HG03039 (cell line): ENCODE data around the gene ARHGEF19.

Experiments used
- ATAC-seq: cut with Tn5 transposase; IDR thresholded peaks from one replicate; pipeline ENCODE4 v1.9.1; 2021; ENCODE audit warnings: mild to moderate bottlenecking, moderate library complexity; ENCODE audit not compliant: unreplicated experiment

The ARHGEF19 gene

DNA sequence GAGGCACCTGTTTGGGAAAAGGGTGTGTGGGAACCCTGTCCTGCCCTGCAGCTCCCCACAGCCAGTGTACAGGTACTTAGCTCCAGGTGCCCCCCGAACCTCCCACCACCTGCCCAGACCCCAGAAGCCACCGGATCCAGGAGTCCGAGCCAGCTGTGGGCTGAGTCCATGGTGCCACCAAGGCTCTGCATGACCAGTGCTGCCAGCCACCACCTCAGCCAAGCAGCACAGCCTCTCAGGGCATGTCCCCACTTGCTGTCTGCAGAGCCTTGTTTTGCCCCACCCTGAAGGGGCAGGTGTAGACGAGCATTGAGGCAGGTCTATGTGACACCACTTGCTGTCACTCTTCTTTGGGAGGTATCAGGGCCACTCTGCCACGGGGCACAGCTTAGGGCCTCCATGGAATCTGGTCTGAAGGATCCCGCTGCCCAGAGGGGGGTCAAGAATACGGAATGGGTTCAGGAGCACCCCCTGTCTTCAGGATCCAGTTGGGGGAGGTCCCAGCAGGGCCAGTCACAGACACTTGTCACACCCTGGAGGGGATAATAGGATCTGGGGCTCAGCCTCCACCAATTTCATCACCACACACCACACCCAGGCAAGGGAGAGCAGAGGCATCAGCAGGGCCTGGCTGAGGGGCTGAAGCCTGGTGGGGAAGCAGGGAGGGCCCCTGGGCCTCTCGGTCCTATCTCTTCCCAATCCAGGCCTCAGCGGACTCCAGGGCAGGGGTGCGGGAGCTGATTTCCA lies 27.7 kb downstream of the ARHGEF19 start:
- no peak for ATAC-seq

- ATAC-seq: no peak
Observed at GRCh38 chr1:16183765-16184556, 28.5 kb downstream of the ARHGEF19 start.

- ATAC-seq: no peak
Observed at GRCh38 chr1:16183179-16183578, 29.3 kb downstream of the ARHGEF19 start.

GRCh38 chr1:16181887-16182719 lies 30.3 kb downstream of the ARHGEF19 start:
- ATAC-seq: no peak

DNA sequence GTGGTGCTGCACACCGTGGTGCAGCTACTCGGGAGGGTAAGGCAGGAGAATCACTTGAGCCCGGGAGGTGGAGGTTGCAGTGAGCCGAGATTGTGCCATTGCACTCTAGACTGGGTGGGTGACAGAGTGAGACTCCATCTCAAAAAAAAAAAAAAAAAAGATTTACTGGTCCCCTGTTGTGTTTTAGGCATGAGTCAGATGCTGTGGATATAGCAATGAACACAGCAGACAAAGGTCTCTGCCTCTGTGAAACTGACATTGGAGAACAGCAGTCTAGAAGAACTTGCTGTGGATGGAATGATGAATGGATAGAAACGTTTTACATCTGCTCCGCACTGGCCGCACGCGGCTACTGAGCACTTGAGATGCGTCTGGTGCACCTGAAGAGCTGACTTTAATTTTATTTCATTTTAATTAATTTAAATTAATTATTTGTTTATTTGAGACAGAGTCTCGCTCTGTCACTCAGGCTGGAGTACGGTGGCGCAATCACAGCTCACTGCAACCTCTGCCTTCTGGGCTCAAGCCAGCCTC lies 32.1 kb downstream of the ARHGEF19 start:
- no peak for ATAC-seq

DNA sequence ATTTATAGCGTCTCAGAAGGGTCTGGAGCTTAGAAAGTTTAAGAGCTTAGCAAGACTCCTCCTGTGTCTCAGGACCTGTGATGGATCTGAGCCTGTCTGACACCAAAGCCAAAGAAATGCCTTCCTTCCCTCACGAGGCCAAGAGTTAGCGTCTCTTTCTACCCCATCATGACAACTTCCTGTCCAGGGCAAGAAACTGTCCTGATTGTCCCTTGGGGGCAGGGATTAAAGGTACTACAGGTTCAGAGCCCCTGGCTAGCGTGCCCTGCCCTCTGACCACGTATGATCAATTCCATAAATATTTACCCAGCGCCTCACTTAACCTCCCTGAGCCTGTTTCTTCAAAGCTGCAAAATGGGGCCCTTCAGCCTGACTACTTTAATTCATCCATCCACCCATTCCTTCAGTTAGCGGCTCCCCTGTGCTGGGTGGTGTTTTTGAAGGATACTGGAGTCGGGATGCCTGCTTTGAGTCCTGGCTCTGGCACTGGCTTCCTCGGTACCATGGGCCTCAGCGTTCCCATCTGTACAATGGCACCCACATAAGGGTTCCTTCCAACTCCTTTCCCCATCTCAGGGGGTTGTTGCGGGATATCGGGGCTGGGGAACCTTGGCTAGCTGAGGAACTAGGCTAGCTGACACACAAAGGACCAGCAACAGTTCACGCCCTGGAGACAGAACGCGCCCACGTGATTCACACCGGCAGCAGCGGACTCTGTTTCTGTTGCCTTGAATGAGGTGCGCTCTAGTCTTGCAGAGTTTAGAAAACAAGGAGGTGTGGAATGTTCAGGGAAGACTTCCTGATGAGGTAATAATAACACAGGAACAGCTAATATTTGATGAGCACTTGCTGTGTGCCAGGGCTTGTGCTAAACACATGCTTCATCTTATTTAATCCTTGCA lies 33.6 kb downstream of the ARHGEF19 start:
- no peak for ATAC-seq

GRCh38 chr1:16177306-16177705 lies 35.1 kb downstream of the ARHGEF19 start:
- no peak for ATAC-seq

GRCh38 chr1:16176653-16177052 lies 35.8 kb downstream of the ARHGEF19 start:
- no peak for ATAC-seq

GRCh38 chr1:16175610-16176553 lies 36.6 kb downstream of the ARHGEF19 start:
- ATAC-seq: no peak

- no peak for ATAC-seq
Observed at GRCh38 chr1:16174886-16175598, 37.4 kb downstream of the ARHGEF19 start.

GRCh38 chr1:16174261-16174868 lies 38.1 kb downstream of the ARHGEF19 start:
- ATAC-seq: no peak

- ATAC-seq: no peak
Observed at GRCh38 chr1:16173447-16174260, 38.8 kb downstream of the ARHGEF19 start.

DNA sequence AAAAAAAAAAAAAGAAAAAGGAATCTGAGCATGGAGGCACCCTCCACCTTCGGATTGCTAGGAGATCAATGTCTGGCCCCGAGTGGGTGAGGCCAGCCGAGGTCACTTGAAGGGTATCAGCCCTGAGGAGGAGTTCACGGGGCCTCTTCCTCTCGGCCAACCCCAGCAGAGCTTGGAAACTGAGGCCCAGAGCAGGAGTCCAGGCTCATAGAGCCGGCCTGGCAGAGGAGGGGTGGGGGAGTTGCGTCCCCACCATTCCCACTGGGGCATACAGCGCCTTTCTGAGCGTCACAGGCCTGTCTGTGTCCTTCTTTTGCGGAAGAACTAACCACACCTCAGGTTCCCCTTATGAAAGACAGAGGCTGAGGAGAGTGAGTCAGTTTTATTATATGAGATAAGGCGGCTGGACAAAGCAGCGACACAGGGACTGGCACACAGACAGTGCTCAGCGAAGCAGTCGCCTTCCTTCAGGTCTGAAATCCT lies 39.4 kb downstream of the ARHGEF19 start:
- no peak for ATAC-seq

GRCh38 chr1:16172218-16172830 lies 40.1 kb downstream of the ARHGEF19 start:
- no peak for ATAC-seq

GRCh38 chr1:16171314-16172151 lies 40.9 kb downstream of the ARHGEF19 start:
- no peak for ATAC-seq

GRCh38 chr1:16170283-16170673 lies 42.2 kb downstream of the ARHGEF19 start:
- ATAC-seq: no peak
